K562 treated with DMSO at 1 percent for 4 hours (cell line): ENCODE data around the gene ALLC. TPM values are rescaled to one million over a fixed set of nuclear protein-coding genes. Genes with fewer than 3 reads are reported as not detected.

Source experiments
- total RNA-seq: library from RNA; unstranded; fragments of 300-600 nt; gene quantifications from 2 replicates; pipeline ENCODE4 v1.2.3, GENCODE V29; 2022; ENCODE audit not compliant: insufficient read depth

Gene ALLC
- not detected in 2 replicates for total RNA-seq

DNA sequence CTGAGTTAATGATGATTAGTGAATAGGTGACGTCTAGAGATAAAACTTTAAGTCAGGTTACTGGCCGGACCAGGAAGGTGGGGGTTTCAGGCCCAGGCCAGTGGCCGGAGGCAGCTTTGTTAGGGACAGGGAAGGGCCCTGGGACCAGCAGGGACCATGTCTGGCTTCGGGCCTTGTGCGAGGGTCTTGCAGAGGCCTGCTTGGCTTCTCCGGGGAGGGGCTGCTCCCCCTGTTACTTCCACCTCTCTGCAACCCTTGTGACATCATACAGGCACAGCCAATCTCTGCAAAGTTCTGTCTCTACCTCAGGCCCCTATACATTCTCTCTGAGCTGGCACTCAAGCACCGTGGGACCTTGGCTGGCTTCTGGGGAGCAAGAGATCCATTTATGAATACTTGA lies at the start of gene ALLC:
ALLC (plus strand) TSS at position 320 of the 400 bp plus-strand sequence. CDS start 12,958 bp downstream, outside the sequence.

GRCh38 chr2:3703236-3703756 lies 45.3 kb downstream of the ALLC start, which contains the start of gene DCDC2C:
Gene DCDC2C, plus strand, starts transcription at chr2:3703575. Its CDS starts 177 bp downstream, at chr2:3703752.

Other genes starting within 250 kb of the ALLC start
- gene ADI1, start 138.7 kb upstream of the ALLC start, total RNA-seq: 38.8 and 42.5 TPM in 2 replicates
- 15.0 and 16.2 TPM in 2 replicates for gene RNASEH1, start 99.9 kb upstream of the ALLC start, total RNA-seq
- 3,155 and 3,182 TPM in 2 replicates for gene RPS7, start 82.9 kb upstream of the ALLC start, total RNA-seq
- 4.2 and 8.3 TPM in 2 replicates for gene COLEC11, start 63.1 kb upstream of the ALLC start, total RNA-seq
- not detected in 2 replicates for gene DCDC2C, start 45.4 kb downstream of the ALLC start, total RNA-seq